Stimulated activated CD8-positive, alpha-beta memory T cell treated with anti-CD3 and anti-CD28 coated beads, Interleukin-7, amount 100 ng/mL, for 4 hours (primary cell): Measurements from ENCODE around the gene ADAMTS8.

Experiments
- DNase-seq, 2 donors: peaks; one replicate each; pipeline ENCODE4 v3.0.0-alpha.2; 2020; ENCODE audit warnings: low read depth in 2 of 2

ADAMTS8 gene

GRCh38 chr11:130396965-130397364, 31.4 kb downstream of the ADAMTS8 start:
- DNase-seq = no peak

DNA sequence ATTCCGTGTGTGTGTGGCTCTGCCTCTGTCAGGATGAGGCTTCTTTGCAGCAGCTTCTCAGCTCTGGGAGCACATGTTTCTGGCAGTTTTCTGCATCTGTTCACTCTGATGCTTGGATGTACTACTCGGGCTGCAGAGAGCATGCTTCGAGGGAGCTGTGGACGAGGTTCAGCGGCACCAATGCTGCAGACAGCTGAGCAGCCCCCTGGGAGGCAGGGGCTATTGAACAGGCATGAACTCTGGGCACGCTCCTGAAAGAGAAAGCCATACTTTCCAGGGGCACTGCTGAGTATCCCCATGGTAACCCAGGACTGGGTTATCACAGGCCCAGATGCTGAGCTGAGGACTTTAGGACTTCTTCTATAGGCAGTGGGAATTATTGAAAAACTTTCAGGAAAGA, 33.8 kb downstream of the ADAMTS8 start:
- no peak for DNase-seq

GRCh38 chr11:130391711-130392110, 36.7 kb downstream of the ADAMTS8 start:
- no peak for DNase-seq

- no peak for DNase-seq
Observed at GRCh38 chr11:130390071-130390758, 38.2 kb downstream of the ADAMTS8 start.

DNA sequence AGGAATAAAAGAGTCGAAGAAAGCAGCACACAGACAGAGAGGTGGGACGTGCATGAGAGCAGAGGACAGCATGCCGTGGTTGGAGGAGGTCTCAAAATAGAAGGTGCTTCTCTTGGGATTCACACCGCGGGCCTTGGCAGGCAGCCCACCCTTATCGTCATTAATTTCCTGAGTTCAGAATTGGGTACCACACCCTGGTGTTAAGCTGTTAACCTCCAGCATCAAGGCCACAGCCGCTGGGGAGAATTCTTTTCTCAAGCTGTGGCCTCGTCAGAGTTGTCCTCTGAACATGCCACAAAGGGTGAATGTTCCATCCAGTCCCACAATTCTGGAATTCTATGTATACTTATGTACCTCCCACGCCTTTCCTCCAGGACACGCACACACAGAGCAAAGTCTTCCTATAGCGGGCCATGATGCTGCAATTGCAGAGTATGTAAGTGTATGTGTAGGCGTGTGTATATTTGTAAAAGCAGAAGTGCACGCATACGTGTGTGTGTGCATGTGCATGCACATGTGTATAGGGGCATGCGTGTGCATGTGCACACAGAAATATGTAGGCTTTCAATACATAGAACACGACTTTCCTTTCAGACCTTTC, 39.0 kb downstream of the ADAMTS8 start:
- DNase-seq = peak in 1 of 2 donors; percentile 6

DNA sequence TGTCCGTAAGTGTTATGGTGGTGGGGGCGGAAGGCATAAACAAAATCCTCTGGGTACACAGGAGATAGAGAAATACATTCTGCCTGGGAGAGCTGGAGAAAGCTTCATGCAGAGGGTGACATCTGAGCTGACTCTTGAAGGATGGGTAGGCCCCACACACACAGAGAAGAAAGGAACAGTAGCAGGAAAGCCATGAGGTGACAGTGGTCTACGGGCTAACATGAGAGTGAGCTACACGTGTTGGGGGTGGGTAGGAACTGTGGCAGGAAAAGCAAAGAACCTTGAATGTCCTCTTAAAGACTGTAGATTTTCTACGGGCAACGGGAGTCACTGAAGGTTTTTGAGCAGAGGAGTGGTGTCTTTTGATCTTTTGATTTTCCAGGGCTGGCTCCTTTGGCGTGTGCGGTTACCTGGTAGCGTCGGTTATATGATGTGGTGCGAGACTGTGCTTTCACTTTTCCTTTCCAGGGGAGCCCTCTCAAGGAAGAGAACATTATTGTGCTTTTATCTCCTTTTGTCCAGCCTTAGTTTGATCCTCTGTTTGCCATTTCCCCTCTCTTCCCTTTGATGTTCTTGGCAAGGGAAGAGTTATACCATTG, 39.7 kb downstream of the ADAMTS8 start:
- DNase-seq = peak in 1 of 2 donors; percentile 4

DNA sequence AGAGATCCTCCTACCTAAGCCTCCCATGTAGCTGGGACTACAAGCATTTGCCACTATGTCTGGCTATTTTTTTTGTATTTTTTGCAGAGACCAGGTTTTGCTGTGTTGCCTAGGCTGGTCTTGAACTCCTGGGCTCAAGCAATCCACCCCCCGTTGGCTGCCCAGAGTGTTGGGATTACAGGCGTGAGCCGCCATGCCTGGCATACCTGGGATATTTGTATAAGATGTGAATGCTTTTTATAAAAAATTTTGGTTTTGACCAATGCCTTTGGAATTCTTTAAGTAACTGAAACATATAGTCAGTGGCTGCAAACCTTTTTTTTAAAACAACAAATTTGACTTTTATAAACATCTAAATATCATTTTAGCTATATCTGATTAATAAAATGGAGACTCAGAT, 42.4 kb downstream of the ADAMTS8 start:
- no peak for DNase-seq

GRCh38 chr11:130383344-130384211, 44.8 kb downstream of the ADAMTS8 start:
- no peak for DNase-seq

DNA sequence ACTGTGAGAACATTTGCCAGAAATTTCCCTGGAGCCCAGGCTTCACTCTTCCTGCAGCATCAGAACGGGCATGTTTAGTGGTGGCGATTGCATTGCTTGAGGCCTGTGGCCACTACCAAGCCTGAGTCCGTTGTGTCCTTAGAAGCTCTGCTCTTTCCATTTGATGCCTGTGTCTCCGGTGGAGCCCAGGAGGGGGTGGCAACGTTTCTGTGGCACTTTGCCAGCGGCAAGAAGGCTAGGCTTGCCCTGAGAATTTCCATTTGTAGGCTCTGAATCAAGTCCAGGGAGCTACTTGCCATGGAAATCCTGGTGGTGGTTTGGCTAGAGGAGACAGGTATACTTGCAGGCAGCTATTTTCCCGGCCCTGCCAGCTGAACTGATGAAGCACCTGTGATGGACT, 47.1 kb downstream of the ADAMTS8 start:
- DNase-seq = no peak

GRCh38 chr11:130380778-130381177, 47.6 kb downstream of the ADAMTS8 start:
- DNase-seq = no peak

- DNase-seq = no peak
Observed at GRCh38 chr11:130379276-130379675, 49.1 kb downstream of the ADAMTS8 start.

DNA sequence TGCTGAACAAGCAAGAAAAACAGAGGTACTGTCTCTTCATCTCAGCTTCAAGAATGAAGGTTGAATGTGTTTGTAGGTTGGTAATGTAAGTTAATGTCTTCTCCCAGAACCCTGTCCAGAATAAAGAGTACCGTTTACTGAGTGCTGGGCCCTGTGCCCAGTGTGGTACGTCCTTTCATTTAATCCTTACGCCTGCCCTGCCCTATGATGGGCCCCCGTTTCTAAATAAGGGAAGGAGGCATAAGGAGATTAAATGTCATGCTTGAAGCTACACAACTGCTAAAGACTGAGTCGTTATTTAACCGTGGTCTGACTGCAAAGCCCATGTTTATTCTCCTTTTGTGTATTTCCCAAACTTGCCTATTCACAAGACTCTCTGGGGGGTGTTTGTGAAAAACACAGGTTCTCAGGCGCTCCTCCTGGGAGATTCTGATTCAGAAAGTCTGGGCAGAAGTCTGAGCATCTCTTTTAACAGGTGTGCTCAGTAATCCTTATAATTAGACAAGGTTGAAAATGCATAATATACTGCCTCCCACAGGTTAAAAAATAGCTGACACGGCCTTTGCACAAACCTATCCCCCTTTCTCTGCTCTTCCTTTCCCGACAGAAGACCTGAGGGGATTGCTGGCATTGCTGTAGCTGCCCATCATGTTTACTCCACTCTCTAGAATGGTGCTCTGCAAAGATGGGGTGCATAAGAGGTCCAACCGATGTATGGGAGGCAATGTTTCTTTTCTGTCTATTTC, 57.4 kb downstream of the ADAMTS8 start:
- DNase-seq = no peak

- DNase-seq = no peak
Observed at GRCh38 chr11:130369713-130370112, 58.7 kb downstream of the ADAMTS8 start.

GRCh38 chr11:130369141-130369691, 59.2 kb downstream of the ADAMTS8 start:
- no peak for DNase-seq

GRCh38 chr11:130359419-130359818, 69.0 kb downstream of the ADAMTS8 start:
- no peak for DNase-seq

- DNase-seq = no peak
Observed at GRCh38 chr11:130358398-130358797, 70.0 kb downstream of the ADAMTS8 start.
